Measurements from ENCODE around the gene CD4.

- TF ChIP-seq CTCF (IDR thresholded peaks at IDR 0.05; ENCODE audit: insufficient read depth, low read length, poor library complexity, severe bottlenecking) (no peak), EZH2phosphoT487 (conservative IDR thresholded peaks at IDR 0.05; ENCODE audit: low read length) (no peak)
These were observed 2.8 kb upstream of the CD4 start for GRCh38 chr12:6786416-6787094.
